Retinal pigment epithelial cell (primary cell): ENCODE results near the gene SORCS2.
A peak's percentile ranks its signal among the peaks of the same experiment; 100 is the strongest.

Experiments used
- DNase-seq: peaks from one replicate; pipeline ENCODE4 v3.0.0-alpha.2; 2010; ENCODE audit warnings: low read depth
- H3K4me3 ChIP-seq: 2 replicates; pipeline ENCODE4 v1.5.1; 2011; ENCODE audit warnings: mild to moderate bottlenecking, low read length, control low read depth, moderate library complexity
- CTCF ChIP-seq: conservative IDR thresholded peaks from 2 replicates; pipeline ENCODE4 v1.5.1; 2011; ENCODE audit warnings: low read depth, low read length, control low read depth, inconsistent platforms

Gene SORCS2

GRCh38 chr4:7206911-7207567, 14.7 kb downstream of the SORCS2 start:
- DNase-seq: peak; percentile 78
- TF ChIP-seq CTCF: no peak
- H3K4me3 ChIP-seq: no peak overlapping the region

- TF ChIP-seq CTCF: no peak
- no peak overlapping the region for H3K4me3 ChIP-seq
- no peak for DNase-seq
These were observed 15.4 kb downstream of the SORCS2 start for GRCh38 chr4:7207628-7208231.

- H3K4me3 ChIP-seq: no peak overlapping the region
- DNase-seq: no peak
- TF ChIP-seq CTCF: no peak
These were observed 16.4 kb downstream of the SORCS2 start for GRCh38 chr4:7208509-7209451.

GRCh38 chr4:7209699-7210098, 17.4 kb downstream of the SORCS2 start:
- no peak overlapping the region for H3K4me3 ChIP-seq
- no peak for TF ChIP-seq CTCF
- no peak for DNase-seq

- H3K4me3 ChIP-seq: no peak overlapping the region
- no peak for TF ChIP-seq CTCF
- peak; percentile 55 for DNase-seq
These were observed 18.5 kb downstream of the SORCS2 start for GRCh38 chr4:7210824-7211223.

- TF ChIP-seq CTCF: no peak
- DNase-seq: no peak
These were observed 19.9 kb downstream of the SORCS2 start for GRCh38 chr4:7212101-7212674.

More at GRCh38 chr4:7212101-7212674, 19.9 kb downstream of the SORCS2 start:
- H3K4me3 ChIP-seq: no peak overlapping the region
